ENCODE results near the gene SALL3.

SALL3 gene

DNA sequence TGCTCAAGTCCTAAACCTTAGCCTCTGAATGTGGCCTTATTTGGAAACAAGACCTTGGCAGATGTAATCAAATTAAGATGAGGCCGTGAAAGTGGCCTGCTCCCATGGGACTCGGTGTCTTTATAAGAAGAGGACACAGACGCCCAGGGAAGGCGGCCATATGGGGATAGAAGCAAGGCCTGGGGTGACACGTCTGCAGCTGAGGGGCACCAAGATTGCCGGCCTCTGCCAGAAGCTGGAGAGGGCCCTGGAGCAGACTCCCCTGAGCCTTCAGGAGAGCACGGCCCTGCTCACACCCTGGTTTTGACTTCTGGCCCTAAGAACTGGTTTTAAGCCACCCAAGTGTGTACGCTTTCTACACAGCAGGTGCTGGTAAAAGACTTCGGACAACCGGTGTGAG lies 29.2 kb upstream of the SALL3 start:
- Histone ChIP-seq H3K27ac (replicated peaks) (no peak overlapping the region), H3K27me3 (ENCODE audit: insufficient read depth, poor library complexity, severe bottlenecking) (peaks cover 2% of the 10 kb centered on the region)
- no peak for TF ChIP-seq SPI1 (IDR thresholded peaks at IDR 0.05; ENCODE audit: borderline replicate concordance, low read depth)
- no peak for TF ChIP-seq REST (IDR thresholded peaks at IDR 0.05; ENCODE audit: insufficient replicate concordance, low read depth)
- TF ChIP-seq GABPA (IDR thresholded peaks at IDR 0.05; ENCODE audit: low read depth), result no peak
- no peak for TF ChIP-seq POLR2AphosphoS5 (IDR thresholded peaks at IDR 0.05; ENCODE audit: low read depth)
- TF ChIP-seq CTCF (IDR thresholded peaks at IDR 0.05; ENCODE audit: insufficient read depth, low read length), result no peak

GRCh38 chr18:78953566-78953965 lies 26.1 kb upstream of the SALL3 start:
- H3K27me3 ChIP-seq (ENCODE audit: insufficient read depth, poor library complexity, severe bottlenecking), result no peaks in the 10 kb centered on the region
- H3K4me3 ChIP-seq (replicated peaks; ENCODE audit: insufficient read depth, low read length), result no peak overlapping the region
- no peak for DNase-seq (ENCODE audit: low read depth in 1 of 2, low spot score in 1 of 2)
- TF ChIP-seq REST (IDR thresholded peaks at IDR 0.05; ENCODE audit: insufficient replicate concordance, low read depth) (no peak), POLR2AphosphoS5 (IDR thresholded peaks at IDR 0.05; ENCODE audit: low read depth) (no peak), CTCF (IDR thresholded peaks at IDR 0.05; ENCODE audit: insufficient read depth, low read length) (no peak), SPI1 (IDR thresholded peaks at IDR 0.05; ENCODE audit: borderline replicate concordance, low read depth) (no peak), GABPA (IDR thresholded peaks at IDR 0.05; ENCODE audit: low read depth) (no peak)
- H3K27ac ChIP-seq (replicated peaks), result no peak overlapping the region

More for the DNA sequence above, 29.2 kb upstream of the SALL3 start:
- H3K4me3 ChIP-seq (replicated peaks; ENCODE audit: insufficient read depth, low read length), result no peak overlapping the region
- no peak for DNase-seq (ENCODE audit: low read depth in 1 of 2, low spot score in 1 of 2)

DNA sequence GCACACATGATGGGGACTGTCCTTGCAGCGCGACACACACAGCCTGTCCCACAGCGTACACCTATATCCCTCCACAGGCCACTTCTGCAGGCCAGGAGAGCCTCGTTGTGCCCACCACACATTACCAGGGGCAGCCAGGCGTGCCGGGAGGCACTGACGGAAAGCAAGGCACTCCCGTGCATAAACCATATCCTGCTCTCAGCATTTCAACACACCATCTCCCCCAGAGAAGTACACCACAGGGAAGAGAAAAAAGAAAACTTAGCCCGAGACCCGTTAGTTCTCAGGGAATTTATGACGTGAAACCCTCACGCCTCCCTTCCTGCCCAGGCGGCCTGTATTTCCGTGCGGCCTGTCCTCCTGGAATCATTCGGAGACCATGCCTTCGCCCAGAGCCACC lies 24.6 kb upstream of the SALL3 start:
- H3K27ac ChIP-seq (replicated peaks), result no peak overlapping the region
- no peak for DNase-seq (ENCODE audit: low read depth in 1 of 2, low spot score in 1 of 2)

More for the DNA sequence above, 24.6 kb upstream of the SALL3 start:
- Histone ChIP-seq H3K4me3 (replicated peaks; ENCODE audit: insufficient read depth, low read length) (no peak overlapping the region), H3K27me3 (ENCODE audit: insufficient read depth, poor library complexity, severe bottlenecking) (no peaks in the 10 kb centered on the region)
- TF ChIP-seq GABPA (IDR thresholded peaks at IDR 0.05; ENCODE audit: low read depth), result no peak
- TF ChIP-seq CTCF (IDR thresholded peaks at IDR 0.05; ENCODE audit: insufficient read depth, low read length), result no peak
- no peak for TF ChIP-seq POLR2AphosphoS5 (IDR thresholded peaks at IDR 0.05; ENCODE audit: low read depth)
- TF ChIP-seq REST (IDR thresholded peaks at IDR 0.05; ENCODE audit: insufficient replicate concordance, low read depth), result no peak
- TF ChIP-seq SPI1 (IDR thresholded peaks at IDR 0.05; ENCODE audit: borderline replicate concordance, low read depth), result no peak

Data from HL-60 (cell line).